ENCODE results near the gene TESK2. TPM values are rescaled to one million over a fixed set of nuclear protein-coding genes. Genes with fewer than 3 reads are reported as not detected.
A peak's percentile ranks its signal among the peaks of the same experiment; 100 is the strongest.

The TESK2 gene
- polyA plus RNA-seq, 1 donor, result 12.8 TPM

GRCh38 chr1:45337630-45338325 lies 153.2 kb downstream of the TESK2 start:
- peak overlapping the region; percentile 95 for H3K27ac ChIP-seq (ENCODE audit: low read length)
- no peaks in the 10 kb centered on the region for H3K9me3 ChIP-seq (ENCODE audit: control insufficient read depth, low read depth, low read length)
- H3K27me3 ChIP-seq (ENCODE audit: control insufficient read depth, insufficient read depth, low read length), result no peaks in the 10 kb centered on the region
- no peak overlapping the region for H3K4me3 ChIP-seq (ENCODE audit: low read length)
- no peak for DNase-seq
- peaks cover 59% of the 10 kb centered on the region for H3K4me1 ChIP-seq (ENCODE audit: control insufficient read depth, insufficient read depth, low read length)
- WGBS (ENCODE audit: insufficient coverage, low lambda C conversion rate), result no CpG with 5 or more reads among the region's 3 CpGs
- H3K36me3 ChIP-seq (ENCODE audit: control insufficient read depth, insufficient read depth, low read length), result peaks cover 34% of the 10 kb centered on the region

DNA sequence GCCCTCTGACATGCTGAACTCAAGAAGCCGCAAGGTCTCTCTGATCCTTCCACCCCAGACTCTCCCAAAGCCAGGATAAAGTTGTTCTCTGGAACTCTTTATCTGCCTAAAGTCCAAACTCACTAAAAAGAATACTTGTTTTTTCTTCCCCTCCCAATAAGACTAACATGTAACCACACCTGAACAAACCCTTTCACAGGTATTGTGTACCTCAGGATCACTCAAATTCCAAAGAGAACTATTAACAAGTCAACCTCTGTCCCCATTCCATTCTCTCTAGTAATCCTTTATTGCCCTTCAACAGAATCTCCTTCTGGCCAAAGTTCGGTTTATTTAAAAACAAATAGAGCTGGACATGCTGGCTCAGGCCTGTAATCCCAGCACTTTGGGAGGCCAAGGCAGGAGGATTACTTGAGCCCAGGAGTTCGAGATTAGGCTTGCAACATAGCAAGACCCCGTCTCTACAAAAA lies 155.1 kb downstream of the TESK2 start:
- Histone ChIP-seq H3K27me3 (ENCODE audit: control insufficient read depth, insufficient read depth, low read length) (no peaks in the 10 kb centered on the region), H3K4me1 (ENCODE audit: control insufficient read depth, insufficient read depth, low read length) (peaks cover 49% of the 10 kb centered on the region), H3K36me3 (ENCODE audit: control insufficient read depth, insufficient read depth, low read length) (peaks cover 36% of the 10 kb centered on the region), H3K9me3 (ENCODE audit: control insufficient read depth, low read depth, low read length) (no peaks in the 10 kb centered on the region), H3K27ac (ENCODE audit: low read length) (peak overlapping the region; percentile 95), H3K4me3 (ENCODE audit: low read length) (no peak overlapping the region)
- DNase-seq, result peak; percentile 79 to 90
- WGBS (ENCODE audit: insufficient coverage, low lambda C conversion rate), result no CpG with 5 or more reads among the region's 4 CpGs

DNA sequence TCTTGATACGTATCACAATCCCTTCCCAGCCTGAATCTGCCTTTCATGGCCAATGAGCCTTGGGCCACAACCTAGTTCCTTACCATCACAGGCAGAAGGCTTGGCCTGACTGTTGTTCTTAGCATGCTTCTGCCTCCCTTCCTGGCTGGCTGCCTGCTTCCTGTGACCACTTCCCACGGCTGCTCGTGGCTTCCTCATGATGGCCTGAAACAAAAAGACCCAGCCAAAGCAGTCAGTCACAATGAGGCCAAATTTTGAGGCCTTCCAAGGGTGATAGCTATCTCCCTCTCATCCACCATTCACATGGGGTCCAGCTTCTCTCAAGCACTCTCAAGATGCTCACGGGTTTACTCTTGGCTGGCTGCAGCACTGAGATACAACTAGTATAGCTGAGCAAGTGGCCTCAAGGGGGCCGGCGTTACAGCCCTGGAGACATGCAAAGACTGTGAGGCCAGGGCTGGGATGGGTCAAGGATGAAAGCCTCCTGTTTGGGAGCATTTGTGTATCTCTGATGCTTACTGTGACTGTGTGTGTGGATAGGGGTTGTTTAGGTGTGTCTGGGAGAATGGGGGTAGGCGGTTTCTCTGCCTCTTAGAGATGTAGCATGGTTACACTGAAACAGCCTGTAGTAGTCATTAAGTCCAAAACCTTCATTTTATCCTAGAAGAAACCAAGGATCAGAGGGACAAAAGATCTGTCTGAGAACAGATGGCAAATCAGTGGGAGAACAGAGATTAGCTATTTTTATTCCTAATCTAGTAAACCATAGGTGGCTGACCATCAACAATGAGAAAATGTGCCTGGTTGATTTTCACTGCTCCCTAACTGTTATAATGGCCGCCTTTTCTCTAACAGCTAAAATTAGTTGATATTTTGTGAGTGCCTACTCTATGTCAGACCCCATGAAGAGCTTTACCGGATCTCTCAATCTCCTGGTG lies 156.4 kb downstream of the TESK2 start:
- peak in 1 of 2 donors; percentile 43 for DNase-seq
- no peaks in the 10 kb centered on the region for H3K27me3 ChIP-seq (ENCODE audit: control insufficient read depth, insufficient read depth, low read length)
- no peaks in the 10 kb centered on the region for H3K9me3 ChIP-seq (ENCODE audit: control insufficient read depth, low read depth, low read length)
- peaks cover 46% of the 10 kb centered on the region for H3K4me1 ChIP-seq (ENCODE audit: control insufficient read depth, insufficient read depth, low read length)
- no CpG with 5 or more reads among the region's 9 CpGs for WGBS (ENCODE audit: insufficient coverage, low lambda C conversion rate)
- no peak overlapping the region for H3K4me3 ChIP-seq (ENCODE audit: low read length)
- peak overlapping the region; percentile 95 for H3K27ac ChIP-seq (ENCODE audit: low read length)
- H3K36me3 ChIP-seq (ENCODE audit: control insufficient read depth, insufficient read depth, low read length), result peaks cover 41% of the 10 kb centered on the region

DNA sequence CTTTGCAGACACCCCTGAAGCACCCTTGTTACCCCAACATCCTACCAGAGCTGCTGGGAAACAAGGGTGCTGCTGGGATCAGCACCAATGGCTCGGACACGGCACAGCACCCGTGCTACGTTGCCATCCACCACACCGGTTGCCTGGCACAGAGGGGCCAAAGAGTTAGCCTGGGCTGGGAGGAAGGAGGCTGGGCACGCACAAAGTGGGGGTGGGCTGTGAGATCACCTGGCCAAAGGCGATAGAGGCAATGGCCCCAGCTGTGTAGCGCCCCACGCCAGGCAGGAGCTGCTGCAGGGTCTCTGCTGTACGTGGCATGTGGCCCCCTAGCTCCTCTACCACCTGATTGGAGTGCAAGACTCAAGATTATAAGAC lies 158.6 kb downstream of the TESK2 start:
- Histone ChIP-seq H3K27ac (ENCODE audit: low read length) (no peak overlapping the region), H3K27me3 (ENCODE audit: control insufficient read depth, insufficient read depth, low read length) (no peaks in the 10 kb centered on the region), H3K4me1 (ENCODE audit: control insufficient read depth, insufficient read depth, low read length) (peaks cover 51% of the 10 kb centered on the region), H3K4me3 (ENCODE audit: low read length) (no peak overlapping the region), H3K36me3 (ENCODE audit: control insufficient read depth, insufficient read depth, low read length) (peaks cover 42% of the 10 kb centered on the region), H3K9me3 (ENCODE audit: control insufficient read depth, low read depth, low read length) (peaks cover 3% of the 10 kb centered on the region)
- no peak for DNase-seq
- no CpG with 5 or more reads among the region's 10 CpGs for WGBS (ENCODE audit: insufficient coverage, low lambda C conversion rate)

DNA sequence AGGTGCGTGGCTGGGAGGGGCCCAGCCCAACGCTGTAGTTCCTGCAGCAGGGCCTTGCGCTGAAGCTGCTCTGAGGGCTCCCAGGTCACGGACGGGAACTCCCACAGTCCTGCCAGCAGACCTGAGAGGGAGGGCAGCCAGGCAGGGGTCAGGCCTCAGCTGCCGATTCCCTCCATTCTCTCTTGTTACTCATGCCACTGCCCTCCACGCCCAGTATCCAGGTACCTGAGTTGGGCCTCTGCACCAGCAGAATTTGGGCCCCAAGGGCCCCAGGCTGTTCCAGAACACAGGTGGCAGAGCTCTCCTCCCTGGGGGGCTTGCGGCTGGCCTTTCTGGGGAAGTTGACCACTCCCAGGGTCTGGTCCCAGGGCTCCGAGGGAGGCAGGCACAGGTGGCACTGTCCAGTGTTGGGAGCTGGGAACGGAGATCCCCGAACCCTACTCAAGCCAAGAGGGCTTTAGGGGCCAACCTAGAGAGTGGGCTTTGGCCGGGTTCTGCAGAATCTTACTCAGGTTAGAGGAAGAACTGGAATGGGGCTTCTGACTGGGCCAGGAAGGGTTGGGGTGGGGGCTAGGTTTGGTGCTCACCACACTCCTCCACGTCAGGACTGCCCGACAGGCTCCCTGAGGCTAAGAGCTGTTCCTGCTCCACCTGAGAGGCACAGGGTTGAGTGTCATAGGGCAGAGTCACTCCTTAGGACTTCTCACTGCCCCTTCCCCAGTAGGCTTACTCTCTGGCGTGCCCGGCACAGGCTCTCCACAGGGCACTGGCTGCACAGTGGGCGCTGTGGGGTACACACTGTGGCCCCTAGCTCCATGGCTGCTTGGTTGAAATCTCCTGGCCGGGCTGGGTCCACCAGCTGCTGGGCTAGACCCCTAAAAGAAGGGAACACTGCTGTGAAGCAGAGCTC lies 159.3 kb downstream of the TESK2 start:
- WGBS (ENCODE audit: insufficient coverage, low lambda C conversion rate), result no CpG with 5 or more reads among the region's 18 CpGs
- Histone ChIP-seq H3K36me3 (ENCODE audit: control insufficient read depth, insufficient read depth, low read length) (peaks cover 42% of the 10 kb centered on the region), H3K27me3 (ENCODE audit: control insufficient read depth, insufficient read depth, low read length) (no peaks in the 10 kb centered on the region), H3K9me3 (ENCODE audit: control insufficient read depth, low read depth, low read length) (peaks cover 4% of the 10 kb centered on the region), H3K4me3 (ENCODE audit: low read length) (no peak overlapping the region), H3K27ac (ENCODE audit: low read length) (no peak overlapping the region), H3K4me1 (ENCODE audit: control insufficient read depth, insufficient read depth, low read length) (peaks cover 52% of the 10 kb centered on the region)
- DNase-seq, result no peak

GRCh38 chr1:45329445-45329844 lies 161.5 kb downstream of the TESK2 start:
- DNase-seq, result no peak
- peaks cover 32% of the 10 kb centered on the region for H3K4me1 ChIP-seq (ENCODE audit: control insufficient read depth, insufficient read depth, low read length)
- H3K27ac ChIP-seq (ENCODE audit: low read length), result no peak overlapping the region
- H3K27me3 ChIP-seq (ENCODE audit: control insufficient read depth, insufficient read depth, low read length), result no peaks in the 10 kb centered on the region
- no peak overlapping the region for H3K4me3 ChIP-seq (ENCODE audit: low read length)
- WGBS (ENCODE audit: insufficient coverage, low lambda C conversion rate), result no CpG with 5 or more reads among the region's 4 CpGs
- peaks cover 4% of the 10 kb centered on the region for H3K9me3 ChIP-seq (ENCODE audit: control insufficient read depth, low read depth, low read length)
- peaks cover 41% of the 10 kb centered on the region for H3K36me3 ChIP-seq (ENCODE audit: control insufficient read depth, insufficient read depth, low read length)

- no peak for DNase-seq
- WGBS (ENCODE audit: insufficient coverage, low lambda C conversion rate), result no CpG with 5 or more reads among the region's 5 CpGs
- Histone ChIP-seq H3K36me3 (ENCODE audit: control insufficient read depth, insufficient read depth, low read length) (peaks cover 35% of the 10 kb centered on the region), H3K4me3 (ENCODE audit: low read length) (peak overlapping the region; percentile 27), H3K9me3 (ENCODE audit: control insufficient read depth, low read depth, low read length) (peaks cover 4% of the 10 kb centered on the region), H3K27ac (ENCODE audit: low read length) (no peak overlapping the region), H3K27me3 (ENCODE audit: control insufficient read depth, insufficient read depth, low read length) (no peaks in the 10 kb centered on the region), H3K4me1 (ENCODE audit: control insufficient read depth, insufficient read depth, low read length) (peaks cover 24% of the 10 kb centered on the region)
Observed at GRCh38 chr1:45328680-45329079, 162.3 kb downstream of the TESK2 start.

DNA sequence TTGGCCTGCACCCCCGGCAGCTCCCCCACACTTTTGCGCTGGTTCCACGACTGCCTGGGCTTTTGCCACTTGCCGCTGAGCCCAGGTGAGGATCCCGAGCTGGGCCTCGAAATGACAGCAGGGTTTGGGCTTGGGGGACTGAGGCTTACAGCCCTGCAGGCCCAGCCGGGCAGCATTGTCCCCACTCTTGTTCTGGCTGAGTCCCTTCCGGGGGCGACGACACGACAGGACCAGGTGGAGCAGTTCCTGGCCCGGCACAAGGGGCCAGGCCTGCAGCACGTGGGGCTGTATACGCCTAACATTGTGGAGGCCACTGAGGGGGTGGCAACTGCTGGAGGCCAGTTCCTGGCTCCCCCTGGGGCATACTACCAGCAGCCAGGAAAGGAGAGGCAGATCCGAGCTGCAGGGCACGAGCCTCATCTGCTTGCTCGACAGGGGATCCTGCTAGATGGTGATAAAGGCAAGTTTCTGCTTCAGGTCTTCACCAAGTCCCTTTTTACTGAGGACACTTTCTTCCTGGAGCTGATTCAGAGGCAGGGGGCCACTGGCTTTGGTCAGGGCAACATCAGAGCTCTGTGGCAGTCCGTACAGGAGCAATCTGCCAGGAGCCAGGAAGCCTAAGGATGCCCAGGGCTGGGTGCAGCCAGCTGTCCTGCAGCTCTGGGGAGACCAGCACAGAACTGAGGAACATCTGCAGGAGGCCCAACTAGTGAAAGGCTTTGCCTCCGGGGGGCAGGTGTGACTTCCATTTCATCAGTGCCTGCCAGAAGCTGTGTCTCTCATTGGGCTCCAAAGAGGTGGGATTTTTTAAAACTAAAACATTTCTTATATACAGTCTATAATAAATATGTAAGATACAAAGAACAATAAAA lies 163.1 kb downstream of the TESK2 start:
- no CpG with 5 or more reads among the region's 19 CpGs for WGBS (ENCODE audit: insufficient coverage, low lambda C conversion rate)
- H3K4me3 ChIP-seq (ENCODE audit: low read length), result peak overlapping the region; percentile 64
- peaks cover 27% of the 10 kb centered on the region for H3K36me3 ChIP-seq (ENCODE audit: control insufficient read depth, insufficient read depth, low read length)
- peaks cover 4% of the 10 kb centered on the region for H3K9me3 ChIP-seq (ENCODE audit: control insufficient read depth, low read depth, low read length)
- peak; percentile 19 to 63 for DNase-seq
- no peaks in the 10 kb centered on the region for H3K27me3 ChIP-seq (ENCODE audit: control insufficient read depth, insufficient read depth, low read length)
- peaks cover 24% of the 10 kb centered on the region for H3K4me1 ChIP-seq (ENCODE audit: control insufficient read depth, insufficient read depth, low read length)
- no peak overlapping the region for H3K27ac ChIP-seq (ENCODE audit: low read length)

All from large intestine (tissue), 3 donors.